Endothelial cell (in vitro differentiated cells): ENCODE data around the gene SLC7A11. TPM values are rescaled to one million over a fixed set of nuclear protein-coding genes. Genes with fewer than 3 reads are reported as not detected.

Experiments used
- DNase-seq: peaks from one replicate; pipeline ENCODE4 v3.0.0; 2021; ENCODE audit warnings: low spot score
- H3K27ac Mint-ChIP-seq: one replicate; pipeline ENCODE4 v1.8.0; 2021; ENCODE audit warnings: mixed read lengths, inconsistent platforms; ENCODE audit not compliant: unreplicated experiment
- H3K27me3 Mint-ChIP-seq: one replicate; pipeline ENCODE4 v1.8.0; 2021; ENCODE audit warnings: mild to moderate bottlenecking, moderate library complexity, mixed read lengths, inconsistent platforms; ENCODE audit not compliant: unreplicated experiment
- H3K36me3 Mint-ChIP-seq: one replicate; pipeline ENCODE4 v1.8.0; 2021; ENCODE audit warnings: mild to moderate bottlenecking, low read depth, mixed read lengths, inconsistent platforms; ENCODE audit not compliant: unreplicated experiment
- H3K4me1 Mint-ChIP-seq: one replicate; pipeline ENCODE4 v1.8.0; 2021; ENCODE audit warnings: mild to moderate bottlenecking, mixed read lengths, inconsistent platforms; ENCODE audit not compliant: unreplicated experiment
- H3K4me3 Mint-ChIP-seq: one replicate; pipeline ENCODE4 v1.8.0; 2021; ENCODE audit warnings: mild to moderate bottlenecking, mixed read lengths, inconsistent platforms; ENCODE audit not compliant: unreplicated experiment
- H3K9me3 Mint-ChIP-seq: one replicate; pipeline ENCODE4 v1.8.0; 2021; ENCODE audit warnings: mixed read lengths, inconsistent platforms; ENCODE audit not compliant: unreplicated experiment
- total RNA-seq: library from RNA; stranded (reverse); fragmentation: NEBNext Ultra II Directional; extraction: Animal tissue kit (Norgen Biotek cat#: 25700); gene quantifications from one replicate; pipeline ENCODE4 v1.2.1, GENCODE V29; 2021; ENCODE audit not compliant: unreplicated experiment
- TF ChIP-seq, protein P1 (sequence below): fragments of 200-600 bp; sonication (generic); IDR thresholded peaks from one replicate; pipeline ENCODE4 v1.5.0; 2021; ENCODE audit warnings: antibody characterized with exemption; ENCODE audit not compliant: unreplicated experiment

SLC7A11 gene
- total RNA-seq, 1 donor from 2014 or later: 5.1 TPM

DNA sequence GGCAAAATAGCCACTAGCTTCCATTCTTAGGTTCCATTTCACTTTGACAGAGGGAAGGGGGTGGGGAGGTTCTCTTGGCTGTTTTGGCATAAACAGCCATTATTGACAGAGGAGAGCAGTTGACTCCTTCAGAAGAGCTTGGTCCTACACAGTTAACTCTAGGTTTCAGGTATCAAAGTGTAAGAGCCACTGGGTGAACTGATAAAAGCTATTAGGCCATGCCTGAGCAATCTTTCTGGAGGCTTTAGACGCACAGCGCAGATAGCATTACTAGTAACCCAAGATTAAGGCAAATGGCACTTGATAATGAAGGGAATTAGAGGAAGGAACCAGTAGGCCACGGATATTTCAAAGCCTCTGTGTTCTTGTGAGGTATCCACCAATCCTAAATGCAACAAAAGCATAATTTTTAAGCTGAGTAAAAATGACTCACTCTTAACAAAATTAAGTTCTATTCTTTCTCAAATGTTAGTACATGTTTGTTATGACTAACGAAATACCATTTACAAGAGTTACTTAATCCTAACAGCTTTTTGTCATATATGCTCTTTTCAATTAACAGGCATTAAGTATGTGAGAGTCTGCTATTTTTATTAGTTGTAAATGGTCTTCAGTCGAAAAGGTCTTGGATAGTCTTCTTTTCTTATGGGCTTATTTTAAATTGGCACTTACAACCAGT lies 53.6 kb downstream of the SLC7A11 start:
- TF ChIP-seq, protein P1, sequence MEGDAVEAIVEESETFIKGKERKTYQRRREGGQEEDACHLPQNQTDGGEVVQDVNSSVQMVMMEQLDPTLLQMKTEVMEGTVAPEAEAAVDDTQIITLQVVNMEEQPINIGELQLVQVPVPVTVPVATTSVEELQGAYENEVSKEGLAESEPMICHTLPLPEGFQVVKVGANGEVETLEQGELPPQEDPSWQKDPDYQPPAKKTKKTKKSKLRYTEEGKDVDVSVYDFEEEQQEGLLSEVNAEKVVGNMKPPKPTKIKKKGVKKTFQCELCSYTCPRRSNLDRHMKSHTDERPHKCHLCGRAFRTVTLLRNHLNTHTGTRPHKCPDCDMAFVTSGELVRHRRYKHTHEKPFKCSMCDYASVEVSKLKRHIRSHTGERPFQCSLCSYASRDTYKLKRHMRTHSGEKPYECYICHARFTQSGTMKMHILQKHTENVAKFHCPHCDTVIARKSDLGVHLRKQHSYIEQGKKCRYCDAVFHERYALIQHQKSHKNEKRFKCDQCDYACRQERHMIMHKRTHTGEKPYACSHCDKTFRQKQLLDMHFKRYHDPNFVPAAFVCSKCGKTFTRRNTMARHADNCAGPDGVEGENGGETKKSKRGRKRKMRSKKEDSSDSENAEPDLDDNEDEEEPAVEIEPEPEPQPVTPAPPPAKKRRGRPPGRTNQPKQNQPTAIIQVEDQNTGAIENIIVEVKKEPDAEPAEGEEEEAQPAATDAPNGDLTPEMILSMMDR: no peak
- H3K36me3 Mint-ChIP-seq: no peaks in the 10 kb centered on the region
- no peak overlapping the region for H3K4me3 Mint-ChIP-seq
- DNase-seq: no peak
- H3K4me1 Mint-ChIP-seq: peaks cover 13% of the 10 kb centered on the region
- no peaks in the 10 kb centered on the region for H3K27me3 Mint-ChIP-seq
- no peaks in the 10 kb centered on the region for H3K9me3 Mint-ChIP-seq
- H3K27ac Mint-ChIP-seq: no peak overlapping the region

- H3K36me3 Mint-ChIP-seq: no peaks in the 10 kb centered on the region
- H3K4me3 Mint-ChIP-seq: no peak overlapping the region
- H3K27me3 Mint-ChIP-seq: no peaks in the 10 kb centered on the region
- TF ChIP-seq, protein P1: no peak
- no peaks in the 10 kb centered on the region for H3K9me3 Mint-ChIP-seq
- H3K27ac Mint-ChIP-seq: no peak overlapping the region
- H3K4me1 Mint-ChIP-seq: peaks cover 13% of the 10 kb centered on the region
- no peak for DNase-seq
These were observed 56.1 kb downstream of the SLC7A11 start for GRCh38 chr4:138185859-138186645.

DNA sequence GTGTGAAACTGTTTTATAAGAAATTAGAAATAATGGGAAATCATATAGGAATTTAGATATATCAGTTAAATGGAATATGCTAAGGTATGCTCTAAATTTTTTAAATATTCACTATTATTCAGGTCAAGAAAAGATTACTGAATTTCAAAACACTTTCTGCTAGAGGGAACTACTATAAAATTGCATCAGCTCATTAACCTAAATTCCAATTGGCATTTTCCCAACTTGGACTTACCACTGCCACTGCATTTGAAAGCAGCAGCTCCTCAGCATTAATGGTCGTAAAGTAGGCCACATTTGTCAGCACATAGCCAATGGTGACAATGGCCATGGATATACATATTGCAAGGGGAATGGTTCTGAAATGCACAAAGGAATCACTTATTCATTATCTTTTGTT lies 57.3 kb downstream of the SLC7A11 start:
- H3K27ac Mint-ChIP-seq: no peak overlapping the region
- DNase-seq: no peak
- H3K9me3 Mint-ChIP-seq: no peaks in the 10 kb centered on the region
- H3K4me1 Mint-ChIP-seq: peaks cover 13% of the 10 kb centered on the region
- no peaks in the 10 kb centered on the region for H3K27me3 Mint-ChIP-seq
- no peak overlapping the region for H3K4me3 Mint-ChIP-seq
- H3K36me3 Mint-ChIP-seq: no peaks in the 10 kb centered on the region
- TF ChIP-seq, protein P1: no peak

- Mint-ChIP-seq H3K36me3 (no peaks in the 10 kb centered on the region), H3K9me3 (no peaks in the 10 kb centered on the region), H3K4me1 (peaks cover 13% of the 10 kb centered on the region), H3K27ac (no peak overlapping the region), H3K4me3 (no peak overlapping the region), H3K27me3 (no peaks in the 10 kb centered on the region)
- TF ChIP-seq, protein P1: peak; percentile 59
- DNase-seq: peak; percentile 33
These were observed 59.2 kb downstream of the SLC7A11 start for GRCh38 chr4:138182838-138183426.
